ENCODE data around the gene ZNF746.

The ZNF746 gene

DNA sequence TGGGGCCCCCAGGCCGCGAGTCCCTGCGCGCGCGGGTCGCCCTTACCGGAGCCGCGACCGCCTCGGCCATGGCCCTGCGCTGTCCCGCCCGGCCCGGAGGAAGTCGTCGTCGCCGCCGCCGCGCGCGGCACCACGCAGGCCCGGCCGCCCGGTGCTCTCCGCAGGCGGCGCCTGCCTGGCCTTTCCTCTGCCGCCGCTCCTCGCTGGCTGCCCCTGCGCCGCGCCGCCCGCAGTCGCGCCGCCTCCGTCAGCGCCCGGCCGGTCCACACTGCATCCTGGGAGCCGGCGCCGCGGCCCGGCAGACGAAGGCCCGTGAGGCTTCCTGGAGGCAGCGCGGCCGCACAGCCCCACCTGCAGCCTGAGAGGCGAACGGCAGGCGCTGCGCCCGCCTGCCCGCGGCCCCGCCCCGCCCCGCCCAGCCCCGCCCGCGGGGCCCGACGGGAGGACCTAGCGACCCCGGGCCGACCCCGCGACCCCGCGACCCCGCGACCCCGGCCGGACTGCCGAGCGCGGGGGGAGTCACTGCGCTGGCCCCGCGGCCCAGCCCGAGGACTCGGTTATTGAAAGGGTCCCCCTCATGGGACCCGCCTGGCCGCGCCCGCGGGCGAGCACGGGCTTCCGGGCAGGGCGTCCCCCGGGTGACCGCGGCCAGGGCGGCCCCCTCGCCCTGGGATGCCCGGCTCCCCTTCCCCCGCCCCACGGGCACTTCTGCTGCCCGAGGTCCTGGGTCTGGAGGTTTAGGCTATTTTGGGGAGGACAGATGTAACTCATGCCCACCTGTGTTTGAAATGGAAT is at the start of gene ZNF746:
Gene ZNF746 (minus strand): TSS at position 343 of the 795 bp plus-strand sequence. CDS start 273 bp downstream, at position 70.
- H3K27ac ChIP-seq (ENCODE audit: low read depth, low read length) = peak within 1 kb of the TSS; percentile 62
- H3K4me1 ChIP-seq (ENCODE audit: control insufficient read depth, insufficient read depth, low read length) = peaks cover 7% of the 10 kb centered on the region
- H3K9ac ChIP-seq (ENCODE audit: low read length) = peak within 1 kb of the TSS; percentile 32
- H3K4me3 ChIP-seq (ENCODE audit: low read length) = peak within 1 kb of the TSS; percentile 69
- no peaks in the 10 kb centered on the region for H3K27me3 ChIP-seq (ENCODE audit: control insufficient read depth, insufficient read depth, low read length)
- peaks cover 4% of the 10 kb centered on the region for H3K36me3 ChIP-seq (ENCODE audit: control insufficient read depth, insufficient read depth, low read length)

DNA sequence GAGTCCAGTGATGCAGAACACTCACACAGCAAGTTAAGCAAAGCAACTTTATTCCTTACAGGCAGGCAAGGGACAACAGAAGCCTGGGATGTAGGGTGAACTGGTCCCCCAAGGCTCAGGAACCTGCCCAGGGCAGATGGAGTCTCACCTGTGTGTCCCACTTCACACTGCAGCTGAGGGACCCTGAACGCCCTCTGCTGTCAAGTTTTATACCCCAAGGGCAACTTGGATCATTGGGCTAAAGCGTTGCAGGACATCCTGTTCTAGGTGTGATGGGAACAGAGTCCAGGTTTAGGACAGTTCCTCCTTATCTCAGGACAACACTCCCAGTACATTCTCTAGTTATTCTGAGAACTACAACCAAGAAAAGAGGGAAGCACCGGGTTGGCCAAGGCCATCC is 49.5 kb upstream of the ZNF746 start:
- Histone ChIP-seq H3K4me3 (ENCODE audit: low read length) (no peak overlapping the region), H3K4me1 (ENCODE audit: control insufficient read depth, insufficient read depth, low read length) (no peaks in the 10 kb centered on the region), H3K9ac (ENCODE audit: low read length) (no peak overlapping the region), H3K27me3 (ENCODE audit: control insufficient read depth, insufficient read depth, low read length) (no peaks in the 10 kb centered on the region), H3K36me3 (ENCODE audit: control insufficient read depth, insufficient read depth, low read length) (peaks cover 37% of the 10 kb centered on the region), H3K27ac (ENCODE audit: low read depth, low read length) (no peak overlapping the region)

DNA sequence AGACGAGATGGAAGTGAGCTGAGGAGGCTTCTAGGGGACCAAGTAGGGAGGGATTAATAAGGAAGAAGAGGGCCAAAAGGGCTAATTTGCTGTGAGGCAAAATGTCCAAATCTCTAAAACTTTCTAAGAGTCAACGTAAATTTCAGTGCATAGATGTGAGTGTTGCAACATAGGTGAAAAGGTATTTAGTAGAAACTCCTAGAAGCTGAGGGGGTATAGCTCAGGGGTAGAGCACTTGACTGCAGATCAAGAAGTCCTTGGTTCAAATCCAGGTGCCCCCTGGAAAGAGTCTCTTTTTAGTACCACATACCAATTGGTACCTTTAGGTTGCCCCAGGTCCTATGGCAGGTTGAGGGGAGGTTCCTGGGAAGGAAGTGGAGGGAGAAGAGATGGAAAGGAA is 48.7 kb upstream of the ZNF746 start:
- Histone ChIP-seq H3K4me3 (ENCODE audit: low read length) (no peak overlapping the region), H3K36me3 (ENCODE audit: control insufficient read depth, insufficient read depth, low read length) (peaks cover 31% of the 10 kb centered on the region), H3K4me1 (ENCODE audit: control insufficient read depth, insufficient read depth, low read length) (no peaks in the 10 kb centered on the region), H3K27me3 (ENCODE audit: control insufficient read depth, insufficient read depth, low read length) (no peaks in the 10 kb centered on the region), H3K27ac (ENCODE audit: low read depth, low read length) (no peak overlapping the region), H3K9ac (ENCODE audit: low read length) (no peak overlapping the region)

- no peak overlapping the region for H3K4me3 ChIP-seq (ENCODE audit: low read length)
- no peak overlapping the region for H3K9ac ChIP-seq (ENCODE audit: low read length)
- peaks cover 13% of the 10 kb centered on the region for H3K36me3 ChIP-seq (ENCODE audit: control insufficient read depth, insufficient read depth, low read length)
- H3K4me1 ChIP-seq (ENCODE audit: control insufficient read depth, insufficient read depth, low read length) = no peaks in the 10 kb centered on the region
- H3K27ac ChIP-seq (ENCODE audit: low read depth, low read length) = no peak overlapping the region
- H3K27me3 ChIP-seq (ENCODE audit: control insufficient read depth, insufficient read depth, low read length) = no peaks in the 10 kb centered on the region
These were observed 46.4 kb upstream of the ZNF746 start for GRCh38 chr7:149544028-149544427.

- H3K27me3 ChIP-seq (ENCODE audit: control insufficient read depth, insufficient read depth, low read length) = no peaks in the 10 kb centered on the region
- no peaks in the 10 kb centered on the region for H3K36me3 ChIP-seq (ENCODE audit: control insufficient read depth, insufficient read depth, low read length)
- H3K9ac ChIP-seq (ENCODE audit: low read length) = no peak overlapping the region
- H3K4me1 ChIP-seq (ENCODE audit: control insufficient read depth, insufficient read depth, low read length) = no peaks in the 10 kb centered on the region
- no peak overlapping the region for H3K27ac ChIP-seq (ENCODE audit: low read depth, low read length)
- H3K4me3 ChIP-seq (ENCODE audit: low read length) = no peak overlapping the region
These were observed 35.0 kb upstream of the ZNF746 start for GRCh38 chr7:149532654-149533053.

DNA sequence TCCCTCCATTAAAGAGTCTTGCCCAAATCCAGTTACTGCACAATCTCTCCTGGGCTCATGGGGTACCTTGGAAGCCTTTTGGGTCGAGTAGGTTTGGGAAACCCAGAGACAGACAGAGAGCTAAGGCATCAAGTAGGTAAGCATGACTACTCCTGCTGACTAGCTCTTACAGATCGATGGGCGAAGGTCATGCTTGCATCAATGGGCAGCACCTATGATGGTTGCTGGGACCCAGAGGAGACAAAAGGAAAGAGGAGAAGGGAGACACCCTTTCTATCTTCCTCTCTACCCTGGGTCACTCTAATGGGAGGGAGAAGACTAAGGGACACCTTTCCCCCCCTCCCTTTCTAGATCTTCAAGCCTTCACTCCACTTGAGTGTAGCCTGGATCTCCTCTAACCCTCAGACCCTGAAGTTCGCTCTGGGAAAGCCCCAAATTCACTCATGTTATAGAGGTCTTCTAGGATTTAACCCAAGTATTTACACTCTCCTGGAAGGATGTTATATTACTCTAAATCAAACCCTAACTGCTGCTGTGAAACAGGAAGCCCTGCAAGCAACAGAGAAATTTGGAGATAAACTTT is 31.6 kb upstream of the ZNF746 start:
- Histone ChIP-seq H3K9ac (ENCODE audit: low read length) (no peak overlapping the region), H3K36me3 (ENCODE audit: control insufficient read depth, insufficient read depth, low read length) (no peaks in the 10 kb centered on the region), H3K27me3 (ENCODE audit: control insufficient read depth, insufficient read depth, low read length) (no peaks in the 10 kb centered on the region), H3K4me1 (ENCODE audit: control insufficient read depth, insufficient read depth, low read length) (no peaks in the 10 kb centered on the region), H3K27ac (ENCODE audit: low read depth, low read length) (no peak overlapping the region), H3K4me3 (ENCODE audit: low read length) (no peak overlapping the region)

GRCh38 chr7:149527414-149527813 is 29.8 kb upstream of the ZNF746 start:
- H3K4me3 ChIP-seq (ENCODE audit: low read length) = no peak overlapping the region
- no peak overlapping the region for H3K27ac ChIP-seq (ENCODE audit: low read depth, low read length)
- no peaks in the 10 kb centered on the region for H3K27me3 ChIP-seq (ENCODE audit: control insufficient read depth, insufficient read depth, low read length)
- no peaks in the 10 kb centered on the region for H3K36me3 ChIP-seq (ENCODE audit: control insufficient read depth, insufficient read depth, low read length)
- no peak overlapping the region for H3K9ac ChIP-seq (ENCODE audit: low read length)
- no peaks in the 10 kb centered on the region for H3K4me1 ChIP-seq (ENCODE audit: control insufficient read depth, insufficient read depth, low read length)

DNA sequence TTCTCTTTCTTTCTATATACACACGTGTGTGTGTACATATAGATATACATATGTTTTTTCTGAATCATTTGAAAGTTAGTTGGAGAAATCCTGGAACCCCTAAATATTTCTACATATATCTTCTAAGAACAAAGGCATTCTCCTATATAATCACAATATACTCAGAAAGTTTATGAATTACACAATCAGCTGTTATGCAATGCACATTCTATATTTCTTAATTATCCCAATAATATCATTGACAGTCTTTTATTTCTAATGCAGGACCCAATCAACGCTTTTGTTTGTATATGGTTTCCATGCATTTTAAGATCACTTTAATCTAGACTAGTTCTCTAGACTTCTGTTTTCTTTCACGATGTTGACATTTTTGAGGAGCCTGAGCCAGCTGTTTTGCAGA is 27.7 kb upstream of the ZNF746 start:
- Histone ChIP-seq H3K4me1 (ENCODE audit: control insufficient read depth, insufficient read depth, low read length) (no peaks in the 10 kb centered on the region), H3K27me3 (ENCODE audit: control insufficient read depth, insufficient read depth, low read length) (no peaks in the 10 kb centered on the region), H3K36me3 (ENCODE audit: control insufficient read depth, insufficient read depth, low read length) (no peaks in the 10 kb centered on the region), H3K27ac (ENCODE audit: low read depth, low read length) (no peak overlapping the region), H3K9ac (ENCODE audit: low read length) (no peak overlapping the region), H3K4me3 (ENCODE audit: low read length) (no peak overlapping the region)

DNA sequence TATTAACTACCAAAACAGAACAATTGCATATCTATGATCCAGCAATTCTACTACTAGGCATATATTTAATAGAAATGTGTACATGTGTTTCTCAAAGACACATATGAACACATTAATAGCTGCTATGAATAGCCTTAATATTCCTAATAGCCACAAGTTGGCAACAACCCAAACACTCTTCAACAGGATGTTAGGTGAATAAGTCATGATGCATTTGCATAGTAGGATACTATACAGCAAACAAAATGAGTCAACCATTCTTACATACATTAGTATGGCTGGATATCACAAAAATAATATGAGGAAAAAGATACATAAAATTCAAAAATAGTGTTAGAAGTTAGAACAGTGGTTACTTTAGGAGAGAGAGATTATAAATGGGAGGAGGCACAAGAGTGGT is 26.8 kb upstream of the ZNF746 start:
- Histone ChIP-seq H3K9ac (ENCODE audit: low read length) (no peak overlapping the region), H3K27ac (ENCODE audit: low read depth, low read length) (no peak overlapping the region), H3K36me3 (ENCODE audit: control insufficient read depth, insufficient read depth, low read length) (no peaks in the 10 kb centered on the region), H3K4me3 (ENCODE audit: low read length) (no peak overlapping the region), H3K4me1 (ENCODE audit: control insufficient read depth, insufficient read depth, low read length) (no peaks in the 10 kb centered on the region), H3K27me3 (ENCODE audit: control insufficient read depth, insufficient read depth, low read length) (no peaks in the 10 kb centered on the region)

DNA sequence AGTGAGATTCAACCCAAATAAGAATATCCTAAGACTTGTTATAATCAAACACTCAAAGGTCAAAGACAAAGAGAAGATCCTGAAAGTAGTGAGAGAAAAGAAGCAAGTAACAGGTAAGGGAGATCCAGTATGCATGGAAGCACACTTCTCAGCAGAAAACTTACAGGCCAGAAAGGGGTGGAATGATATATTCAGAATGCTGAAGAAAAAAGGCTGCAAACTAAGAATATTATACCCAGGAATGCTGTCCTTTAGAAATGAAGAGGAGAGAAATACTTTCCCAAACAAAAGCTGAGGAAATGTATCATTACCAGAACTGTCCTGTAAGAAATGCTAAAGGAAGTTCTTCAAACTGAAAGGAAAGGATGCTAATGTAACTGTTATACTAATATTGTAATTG is 12.6 kb upstream of the ZNF746 start:
- Histone ChIP-seq H3K27me3 (ENCODE audit: control insufficient read depth, insufficient read depth, low read length) (no peaks in the 10 kb centered on the region), H3K36me3 (ENCODE audit: control insufficient read depth, insufficient read depth, low read length) (no peaks in the 10 kb centered on the region), H3K4me3 (ENCODE audit: low read length) (no peak overlapping the region), H3K27ac (ENCODE audit: low read depth, low read length) (no peak overlapping the region), H3K4me1 (ENCODE audit: control insufficient read depth, insufficient read depth, low read length) (no peaks in the 10 kb centered on the region), H3K9ac (ENCODE audit: low read length) (no peak overlapping the region)

DNA sequence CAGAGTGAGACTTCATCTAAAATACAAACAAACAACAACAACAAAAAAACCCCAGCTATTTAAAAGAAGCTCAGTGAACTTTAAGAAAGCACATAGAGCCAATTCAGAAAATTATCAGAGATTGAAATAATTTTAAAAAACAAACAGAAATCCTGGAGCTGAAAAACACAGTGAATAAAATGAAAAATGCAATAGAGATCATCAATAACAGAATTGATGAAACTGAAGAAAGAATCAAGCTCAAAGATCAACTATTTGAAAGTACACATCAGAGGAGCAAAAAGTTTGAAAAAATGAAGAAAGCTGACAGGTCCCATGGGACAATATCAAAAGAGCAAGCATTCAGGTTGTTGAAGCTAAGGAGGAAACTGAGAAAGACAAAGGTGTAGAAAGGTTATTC is 12.2 kb upstream of the ZNF746 start:
- no peak overlapping the region for H3K4me3 ChIP-seq (ENCODE audit: low read length)
- no peaks in the 10 kb centered on the region for H3K36me3 ChIP-seq (ENCODE audit: control insufficient read depth, insufficient read depth, low read length)
- H3K9ac ChIP-seq (ENCODE audit: low read length) = no peak overlapping the region
- H3K27me3 ChIP-seq (ENCODE audit: control insufficient read depth, insufficient read depth, low read length) = no peaks in the 10 kb centered on the region
- H3K27ac ChIP-seq (ENCODE audit: low read depth, low read length) = no peak overlapping the region
- H3K4me1 ChIP-seq (ENCODE audit: control insufficient read depth, insufficient read depth, low read length) = no peaks in the 10 kb centered on the region

GRCh38 chr7:149505551-149505950 is 7.9 kb upstream of the ZNF746 start:
- Histone ChIP-seq H3K36me3 (ENCODE audit: control insufficient read depth, insufficient read depth, low read length) (no peaks in the 10 kb centered on the region), H3K4me3 (ENCODE audit: low read length) (no peak overlapping the region), H3K27me3 (ENCODE audit: control insufficient read depth, insufficient read depth, low read length) (no peaks in the 10 kb centered on the region), H3K9ac (ENCODE audit: low read length) (no peak overlapping the region), H3K27ac (ENCODE audit: low read depth, low read length) (no peak overlapping the region), H3K4me1 (ENCODE audit: control insufficient read depth, insufficient read depth, low read length) (no peaks in the 10 kb centered on the region)

DNA sequence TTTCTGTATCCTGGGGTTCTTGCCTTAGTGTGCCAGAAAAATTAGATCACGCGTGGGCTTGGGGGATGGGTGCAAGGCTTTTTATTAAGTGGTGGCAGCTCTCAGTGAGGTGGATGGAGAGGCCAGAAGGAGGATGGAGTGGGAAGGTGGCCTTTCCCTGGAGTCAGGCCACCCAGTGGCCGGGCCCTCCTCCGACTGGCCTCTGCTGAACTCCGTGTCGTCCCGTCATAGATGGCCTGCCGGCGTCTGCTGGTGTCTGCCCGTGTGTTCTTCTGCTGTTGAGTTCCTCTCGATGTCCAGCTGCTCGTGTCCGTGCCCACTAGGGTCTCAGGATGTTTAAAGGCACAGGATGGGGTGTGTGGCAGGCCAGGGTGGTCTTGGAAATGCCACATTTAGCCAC is 4.0 kb upstream of the ZNF746 start:
- Histone ChIP-seq H3K27ac (ENCODE audit: low read depth, low read length) (no peak overlapping the region), H3K4me3 (ENCODE audit: low read length) (no peak overlapping the region), H3K36me3 (ENCODE audit: control insufficient read depth, insufficient read depth, low read length) (no peaks in the 10 kb centered on the region), H3K27me3 (ENCODE audit: control insufficient read depth, insufficient read depth, low read length) (no peaks in the 10 kb centered on the region), H3K9ac (ENCODE audit: low read length) (no peak overlapping the region), H3K4me1 (ENCODE audit: control insufficient read depth, insufficient read depth, low read length) (no peaks in the 10 kb centered on the region)

All from rectal smooth muscle tissue (tissue), 1 donor.